ENCODE data around the gene PITPNC1.
A peak's percentile ranks its signal among the peaks of the same experiment; 100 is the strongest.

DNA sequence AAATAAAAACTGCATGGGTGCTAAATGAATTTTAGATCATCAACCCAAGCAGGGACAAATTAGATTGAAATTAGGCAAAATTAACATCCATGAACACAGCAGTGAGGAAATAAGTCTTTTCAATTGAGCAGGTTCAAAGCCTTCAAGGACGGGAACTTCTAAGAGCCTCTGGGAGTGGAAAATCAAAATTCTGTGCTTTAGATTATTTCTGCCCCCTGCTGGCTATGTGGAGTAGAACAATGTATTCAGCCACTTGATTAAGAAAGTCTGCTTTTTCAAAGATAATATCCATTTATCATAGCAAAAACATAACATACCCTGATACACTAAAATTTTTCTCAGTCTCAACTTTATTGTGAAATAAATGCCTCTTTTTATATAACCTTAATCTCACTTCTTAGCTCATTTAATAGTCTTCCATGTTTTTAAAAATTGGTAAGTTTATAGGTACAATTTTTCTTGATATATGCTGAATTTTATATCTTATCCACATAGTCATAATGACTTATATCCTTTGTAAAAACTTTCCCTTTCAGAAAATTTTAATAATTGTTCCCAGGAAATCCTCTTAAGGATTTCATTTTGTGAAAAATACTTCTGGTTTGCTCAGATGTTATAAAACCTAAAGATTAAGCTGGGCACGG is 312.6 kb downstream of the PITPNC1 start:
- TF ChIP-seq, protein P1, sequence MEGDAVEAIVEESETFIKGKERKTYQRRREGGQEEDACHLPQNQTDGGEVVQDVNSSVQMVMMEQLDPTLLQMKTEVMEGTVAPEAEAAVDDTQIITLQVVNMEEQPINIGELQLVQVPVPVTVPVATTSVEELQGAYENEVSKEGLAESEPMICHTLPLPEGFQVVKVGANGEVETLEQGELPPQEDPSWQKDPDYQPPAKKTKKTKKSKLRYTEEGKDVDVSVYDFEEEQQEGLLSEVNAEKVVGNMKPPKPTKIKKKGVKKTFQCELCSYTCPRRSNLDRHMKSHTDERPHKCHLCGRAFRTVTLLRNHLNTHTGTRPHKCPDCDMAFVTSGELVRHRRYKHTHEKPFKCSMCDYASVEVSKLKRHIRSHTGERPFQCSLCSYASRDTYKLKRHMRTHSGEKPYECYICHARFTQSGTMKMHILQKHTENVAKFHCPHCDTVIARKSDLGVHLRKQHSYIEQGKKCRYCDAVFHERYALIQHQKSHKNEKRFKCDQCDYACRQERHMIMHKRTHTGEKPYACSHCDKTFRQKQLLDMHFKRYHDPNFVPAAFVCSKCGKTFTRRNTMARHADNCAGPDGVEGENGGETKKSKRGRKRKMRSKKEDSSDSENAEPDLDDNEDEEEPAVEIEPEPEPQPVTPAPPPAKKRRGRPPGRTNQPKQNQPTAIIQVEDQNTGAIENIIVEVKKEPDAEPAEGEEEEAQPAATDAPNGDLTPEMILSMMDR (IDR thresholded peaks at IDR 0.05) = peak; percentile 99
- TF ChIP-seq MEF2A (IDR thresholded peaks at IDR 0.05; ENCODE audit: borderline replicate concordance, low read depth) (no peak), SMC3 (IDR thresholded peaks at IDR 0.05; ENCODE audit: low read depth, low read length) (peak; percentile 87), YY1 (IDR thresholded peaks at IDR 0.05; ENCODE audit: low read depth) (no peak), RCOR1 (IDR thresholded peaks at IDR 0.05; ENCODE audit: low read length) (peak; percentile 33; the same call in 1 of the 2 replicates), POLR2AphosphoS5 (IDR thresholded peaks at IDR 0.05; ENCODE audit: low read depth, low read length) (no peak)
- TF ChIP-seq, protein P2, sequence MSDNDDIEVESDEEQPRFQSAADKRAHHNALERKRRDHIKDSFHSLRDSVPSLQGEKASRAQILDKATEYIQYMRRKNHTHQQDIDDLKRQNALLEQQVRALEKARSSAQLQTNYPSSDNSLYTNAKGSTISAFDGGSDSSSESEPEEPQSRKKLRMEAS (IDR thresholded peaks at IDR 0.05; ENCODE audit: low read depth) = no peak
